Motor neuron (in vitro differentiated cells): ENCODE results near the gene ORMDL1. TPM values are rescaled to one million over a fixed set of nuclear protein-coding genes. Genes with fewer than 3 reads are reported as not detected.
"Not testable (repeated sequence)": the region's sequence is repeated elsewhere in the genome, so short reads cannot be mapped to it uniquely, and the experiment has no call there.

Source experiments
- ATAC-seq, 8 experiments: fragments of 200-7000 bp; cut with Tn5 transposase; replicated peaks in 6 of 8; 2 replicates each; pipeline ENCODE4 v1.8.0; 2021; ENCODE audit warnings: mild to moderate bottlenecking in 8 of 8, moderate library complexity in 8 of 8
- H3K27ac ChIP-seq, 2 donors: fragments of 250-450 bp; sonication (Bioruptor Pico); 2 replicates each; pipeline ENCODE4 v1.9.0; 2021; ENCODE audit warnings: antibody characterized with exemption in 2 of 2, mild to moderate bottlenecking in 2 of 2, moderate library complexity in 1 of 2
- H3K4me1 ChIP-seq, 2 donors: fragments of 250-450 bp; sonication (Bioruptor Pico); replicated peaks in 1 of 2; 2 replicates each; pipeline ENCODE4 v1.6.1; 2021; ENCODE audit warnings: antibody characterized with exemption in 2 of 2, mild to moderate bottlenecking in 2 of 2, moderate library complexity in 1 of 2
- H3K4me3 ChIP-seq, 5 donors: fragments of 250-450 bp; sonication (Bioruptor Pico); 2 replicates each; pipeline ENCODE4 v1.9.0; 2021; ENCODE audit warnings: antibody characterized with exemption in 5 of 5, mild to moderate bottlenecking in 5 of 5, moderate library complexity in 4 of 5
- WGBS, 10 experiments: fragments of 450-650 bp; shearing (Covaris generic); methylation state at CpG; one replicate each; pipeline ENCODE4 v1.0.0; 2022; 5-methylcytosine and 5-hydroxymethylcytosine counted together
- in situ Hi-C, 9 experiments: fragments of 400-800 bp; cut with MboI; loops; one replicate each; pipeline ENCODE4 v1.15.0; 2021; ENCODE audit warnings: low sequenced_read_pairs in 9 of 9, low pct_unique_long_range_greater_than_20kb in 2 of 9; ENCODE audit not compliant: unreplicated experiment in 9 of 9
- total RNA-seq, 8 experiments: library from RNA; unstranded; fragments of 300-600 nt; gene quantifications; 2 replicates each; pipeline versions ENCODE4 v1.2.3 to v1.2.4, GENCODE V29; 2022

ORMDL1 gene
- total RNA-seq, 8 experiments from 2014 or later, result 44.2 to 115 (median 72.9) TPM

GRCh38 chr2:189762229-189762550, 21.9 kb downstream of the ORMDL1 start:
- in situ Hi-C loops, result no loop called here
- WGBS, 10 experiments, result 0 to 13% (median 0%) methylated on average over 1 to 7 of the region's 7 CpGs; no CpG with 5 or more reads in 2 of the 10 experiments
- peak overlapping the region; percentile 90 to 99 (median 95) for H3K4me3 ChIP-seq
- no peak for ATAC-seq
- peak overlapping the region; percentile 78 to 95 for H3K27ac ChIP-seq
- peaks cover 0 to 10% of the 10 kb centered on the region in 2 donors for H3K4me1 ChIP-seq

GRCh38 chr2:189760154-189760553, 24.0 kb downstream of the ORMDL1 start:
- ATAC-seq, H3K4me3 ChIP-seq, H3K27ac ChIP-seq, in situ Hi-C loops: not testable (repeated sequence)
- WGBS, 10 experiments, result 91% methylated on average over 4 of the region's 19 CpGs; no CpG with 5 or more reads in 9 of the 10 experiments
- H3K4me1 ChIP-seq, result peaks cover 0 to 10% of the 10 kb centered on the region in 2 donors

DNA sequence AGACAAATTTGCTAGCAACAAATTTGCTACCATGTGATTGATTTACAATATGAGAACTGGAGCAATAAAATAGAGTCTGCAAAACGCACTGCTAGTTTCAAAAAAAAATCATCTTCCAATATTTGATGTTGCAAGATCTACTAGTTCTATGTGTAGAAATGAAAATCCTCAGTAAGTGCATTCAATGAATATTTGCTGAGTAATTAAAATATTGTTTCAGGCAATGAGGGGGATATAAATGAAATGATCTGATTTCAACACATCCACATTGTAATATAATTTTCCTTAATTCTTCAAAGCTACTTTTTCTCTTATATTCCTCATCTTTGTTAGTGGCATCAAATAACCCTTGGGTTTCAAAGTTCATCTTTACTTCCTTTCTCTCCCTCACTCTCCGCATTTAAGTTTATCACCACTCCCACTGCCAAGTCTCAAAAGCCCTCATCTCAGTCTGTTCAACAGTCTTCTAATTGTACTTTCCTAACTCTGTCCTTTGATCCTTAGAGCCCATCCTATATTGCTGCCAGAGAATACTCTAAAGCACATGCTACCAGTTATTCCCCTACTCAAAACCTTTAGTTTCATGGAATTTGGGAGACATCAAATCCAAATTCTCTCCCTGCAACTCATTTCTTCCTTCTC, 27.7 kb downstream of the ORMDL1 start:
- in situ Hi-C loops, result no loop called here
- H3K4me3 ChIP-seq, result no peak overlapping the region
- whole genome bisulfite sequencing, 10 experiments, result 44 to 100% (median 70%) methylated on average over 2 of the region's 2 CpGs; no CpG with 5 or more reads in 1 of the 10 experiments
- no peak overlapping the region for H3K27ac ChIP-seq
- ATAC-seq, result no peak
- H3K4me1 ChIP-seq, result peaks cover 0 to under 1% of the 10 kb centered on the region in 2 donors

- Histone ChIP-seq H3K4me1 (no peaks in the 10 kb centered on the region), H3K4me3 (no peak overlapping the region), H3K27ac (no peak overlapping the region)
- ATAC-seq, result peak in 3 of 8 experiments; percentile 62 to 72 (median 69)
- in situ Hi-C loops, result no loop called here
- 40 to 100% (median 95%) methylated on average over 1 to 9 of the region's 10 CpGs; no CpG with 5 or more reads in 3 of the 10 experiments for WGBS, 10 experiments
Observed at GRCh38 chr2:189751080-189751658, 33.0 kb downstream of the ORMDL1 start.

DNA sequence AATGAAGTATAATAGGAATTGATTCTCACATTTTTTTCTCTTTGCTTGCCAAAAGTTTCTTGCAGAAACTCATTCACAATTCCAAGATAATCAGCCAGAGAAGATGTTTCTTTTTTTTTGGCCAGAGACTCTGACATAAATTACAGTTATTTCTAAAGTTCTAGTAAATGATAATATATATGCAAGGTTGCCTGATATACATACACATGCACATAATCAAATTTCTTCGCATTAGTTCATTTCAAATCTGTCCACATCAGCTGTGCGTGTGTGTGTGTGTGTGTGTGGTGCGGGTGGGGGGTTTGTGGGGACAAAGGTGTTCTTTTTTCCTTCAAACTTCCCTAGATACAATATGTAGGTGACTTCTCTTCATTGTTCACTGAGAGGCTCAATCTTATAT, 54.7 kb downstream of the ORMDL1 start:
- 80 to 100% methylated on average over 1 to 2 of the region's 3 CpGs; no CpG with 5 or more reads in 8 of the 10 experiments for WGBS, 10 experiments
- H3K4me3 ChIP-seq, result no peak overlapping the region
- H3K27ac ChIP-seq, result no peak overlapping the region
- in situ Hi-C loops, result no loop called here
- no peaks in the 10 kb centered on the region for H3K4me1 ChIP-seq
- ATAC-seq, result peak in 2 of 8 experiments; percentile 62 to 83

DNA sequence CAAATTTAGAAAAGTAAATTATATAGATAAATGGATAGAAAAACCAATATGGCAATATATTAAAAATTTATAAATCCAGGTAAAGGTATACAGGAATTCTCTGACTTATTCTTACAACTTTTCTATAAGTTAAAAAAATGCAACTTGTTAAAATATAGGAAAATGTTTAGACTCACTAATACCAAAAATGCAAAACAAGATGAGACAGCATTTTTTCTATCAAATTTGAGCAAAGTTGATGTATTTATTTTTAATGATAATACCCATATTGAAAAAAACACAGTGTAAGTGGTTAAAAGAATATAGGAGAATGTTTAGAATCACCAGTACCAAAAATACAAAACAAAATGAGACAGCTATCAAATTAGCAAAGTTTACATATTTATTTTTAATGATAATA, 57.3 kb downstream of the ORMDL1 start:
- H3K4me1 ChIP-seq, result no peaks in the 10 kb centered on the region
- in situ Hi-C loops, result no loop called here
- no peak overlapping the region for H3K27ac ChIP-seq
- no peak for ATAC-seq
- H3K4me3 ChIP-seq, result no peak overlapping the region

DNA sequence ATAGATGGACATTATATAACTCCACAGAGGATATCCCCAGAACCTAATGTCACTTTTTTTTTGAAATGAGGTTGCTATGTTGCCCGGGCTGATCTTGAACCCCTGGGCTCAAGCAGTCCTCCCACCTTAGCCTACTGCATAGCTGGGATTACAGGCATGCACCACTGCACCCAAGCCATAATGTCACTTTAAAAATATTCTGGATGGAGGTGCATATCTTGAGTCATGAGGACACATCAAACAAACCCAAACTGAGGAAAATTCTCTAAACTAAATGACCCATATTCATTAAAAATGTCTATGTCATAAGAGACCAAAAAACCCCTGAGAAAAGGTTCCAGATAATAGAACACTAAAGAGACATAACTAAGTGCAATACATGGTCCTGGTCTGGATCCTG, 57.9 kb downstream of the ORMDL1 start:
- Histone ChIP-seq H3K4me3 (no peak overlapping the region), H3K4me1 (no peaks in the 10 kb centered on the region), H3K27ac (no peak overlapping the region)
- in situ Hi-C loops, result no loop called here
- no peak for ATAC-seq
- WGBS, 10 experiments, result 71 to 100% (median 100%) methylated on average over 1 of the region's 1 CpG; no CpG with 5 or more reads in 3 of the 10 experiments

GRCh38 chr2:189723192-189723591, 60.9 kb downstream of the ORMDL1 start:
- no peak overlapping the region for H3K4me3 ChIP-seq
- H3K27ac ChIP-seq, result no peak overlapping the region
- peak in 3 of 8 experiments; percentile 71 to 78 (median 75) for ATAC-seq
- in situ Hi-C loops, result no loop called here
- H3K4me1 ChIP-seq, result no peaks in the 10 kb centered on the region

Other genes with a start within 250 kb of the ORMDL1 start
- gene SLC40A1, start 203.6 kb downstream of the ORMDL1 start, total RNA-seq, result 10 to 100 TPM in 1 of 8 experiments, 1 to 10 TPM in 7; 3.1 to 27.6 (median 4.1) TPM
- 10 to 100 TPM; 36.5 to 63.7 (median 50.0) TPM for gene ASNSD1, start 122.9 kb downstream of the ORMDL1 start, total RNA-seq
- gene ANKAR, start 109.7 kb downstream of the ORMDL1 start, total RNA-seq, result 1 to 10 TPM; 2.0 to 7.5 (median 3.7) TPM
- gene OSGEPL1, start 21.5 kb downstream of the ORMDL1 start, total RNA-seq, result 10 to 100 TPM in 7 of 8 experiments, 1 to 10 TPM in 1; 9.1 to 20.7 (median 17.8) TPM
- 10 to 100 TPM; 22.6 to 37.4 (median 25.9) TPM for gene PMS1, start 111 bp upstream of the ORMDL1 start, total RNA-seq